ENCODE results near the gene KCNAB3. TPM values are rescaled to one million over a fixed set of nuclear protein-coding genes. Genes with fewer than 3 reads are reported as not detected.

The KCNAB3 gene
- polyA plus RNA-seq, 10 donors = 3.8 to 7.4 (median 4.9) TPM

DNA sequence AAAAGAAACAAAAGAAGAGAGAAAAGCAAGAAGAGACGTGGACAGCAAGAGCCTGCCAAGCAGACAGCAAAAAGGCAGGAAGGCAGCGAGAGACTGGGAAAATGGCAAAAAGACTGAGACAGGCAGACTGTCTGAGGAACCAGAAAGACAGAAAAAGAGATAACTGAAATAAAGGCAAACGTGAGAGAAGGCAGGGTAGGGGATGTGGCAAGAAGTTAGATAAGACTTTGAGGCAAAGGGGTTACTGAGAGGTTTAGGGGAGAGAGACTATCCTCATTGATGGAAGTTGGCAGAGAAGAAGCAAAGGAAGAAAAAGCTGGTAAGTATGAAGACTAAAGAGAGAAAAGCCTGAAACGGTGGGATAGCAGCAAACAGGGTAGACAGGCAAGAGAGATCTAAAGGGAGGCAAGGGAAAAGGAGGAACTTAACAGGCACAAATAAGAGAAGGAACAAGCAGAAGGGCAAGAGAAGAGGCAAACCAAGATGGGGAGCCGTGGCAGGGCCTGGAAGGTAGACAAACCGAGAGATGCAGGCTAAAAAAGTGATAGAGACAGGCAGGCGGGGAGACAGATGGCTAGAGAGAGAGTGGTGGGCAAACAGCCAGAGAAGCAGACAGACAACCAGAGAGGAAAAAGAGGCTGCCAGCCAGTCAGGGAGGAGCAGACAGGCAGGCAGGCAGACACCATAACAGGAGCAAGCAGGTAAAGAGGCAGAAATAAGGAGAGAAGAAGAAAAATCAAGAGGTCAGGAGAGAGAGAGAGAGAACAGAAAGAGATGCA is 48.2 kb downstream of the KCNAB3 start:
- DNase-seq = peak in 1 of 3 donors; percentile 40

DNA sequence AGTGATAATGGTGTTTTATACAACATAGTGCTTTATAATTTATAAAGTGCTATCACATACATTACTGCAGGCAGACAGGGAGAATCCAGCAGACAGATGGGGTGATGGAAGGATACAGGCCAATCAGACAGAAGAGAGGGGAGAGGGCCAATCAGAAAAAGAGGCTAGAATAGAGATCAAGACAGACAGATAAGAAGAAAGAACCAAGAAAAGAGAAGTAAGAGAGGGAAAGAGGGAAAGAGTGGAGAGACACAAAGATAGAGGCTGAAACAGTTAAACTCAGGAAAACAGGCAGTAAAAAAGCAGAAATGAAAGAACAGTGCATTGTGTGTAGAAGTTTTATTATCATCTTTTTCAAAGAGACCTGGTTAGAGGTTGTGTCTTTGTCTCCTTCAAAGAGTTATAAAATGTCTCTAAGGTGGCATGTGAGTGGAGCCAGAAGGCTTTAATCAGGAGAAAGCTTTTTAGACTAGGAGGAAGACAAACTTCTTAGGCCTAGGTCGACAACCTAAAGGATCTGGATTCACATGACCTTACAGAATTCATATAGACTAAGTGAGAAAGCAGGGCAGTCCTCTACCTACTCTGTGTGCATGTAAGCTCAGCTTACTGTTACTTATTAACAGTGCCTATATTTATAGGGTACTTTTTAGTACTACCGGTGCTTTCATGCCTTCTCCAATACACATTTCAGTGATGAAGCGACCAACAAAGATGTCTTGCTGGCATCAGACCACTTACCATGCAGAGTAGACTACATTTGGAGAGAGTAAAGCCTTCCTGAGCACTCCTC is 49.4 kb downstream of the KCNAB3 start:
- DNase-seq = no peak

DNA sequence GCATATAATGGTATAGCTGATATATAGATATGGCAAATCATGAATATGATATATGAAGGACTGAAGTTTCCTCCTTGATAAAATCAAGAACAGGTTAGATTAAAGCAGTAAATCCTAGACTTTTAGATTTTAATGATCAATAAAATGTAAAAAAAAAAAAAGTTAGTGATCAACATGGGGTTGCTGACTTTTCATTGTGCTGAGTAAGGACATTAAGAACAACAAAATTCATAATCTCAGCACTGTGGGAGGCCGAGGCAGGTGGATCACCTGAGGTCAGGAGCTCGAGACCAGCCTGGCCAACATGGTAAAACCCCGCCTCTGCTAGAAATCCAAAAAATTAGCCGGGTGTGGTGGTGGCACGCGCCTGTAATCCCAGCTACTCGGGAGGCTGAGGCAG is 51.4 kb downstream of the KCNAB3 start:
- no peak for DNase-seq

DNA sequence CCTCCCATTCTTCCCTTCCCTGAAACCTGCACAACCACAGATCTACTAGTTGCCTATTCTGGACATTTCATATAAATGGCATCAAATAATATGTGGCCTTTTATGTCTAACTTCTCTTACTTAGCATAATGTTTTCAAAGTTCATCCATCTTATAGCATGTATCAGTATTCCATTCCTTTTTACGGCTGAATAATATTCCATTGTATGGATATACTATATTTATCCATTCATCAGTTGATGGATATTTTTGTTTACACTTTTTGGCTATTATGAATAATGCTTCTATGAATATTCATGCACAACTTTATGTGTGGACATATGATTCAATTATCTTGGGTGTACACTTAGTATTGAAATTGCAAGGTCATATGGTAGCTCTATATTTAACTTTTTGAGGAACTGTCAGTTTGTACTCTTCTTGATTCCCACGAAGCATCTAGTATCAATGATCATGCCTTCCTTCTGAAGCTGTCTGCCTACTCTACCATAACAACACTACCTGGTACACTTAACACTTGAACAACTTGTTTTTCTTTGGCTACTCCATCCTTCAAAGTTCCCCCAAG is 53.8 kb downstream of the KCNAB3 start:
- DNase-seq = no peak

DNA sequence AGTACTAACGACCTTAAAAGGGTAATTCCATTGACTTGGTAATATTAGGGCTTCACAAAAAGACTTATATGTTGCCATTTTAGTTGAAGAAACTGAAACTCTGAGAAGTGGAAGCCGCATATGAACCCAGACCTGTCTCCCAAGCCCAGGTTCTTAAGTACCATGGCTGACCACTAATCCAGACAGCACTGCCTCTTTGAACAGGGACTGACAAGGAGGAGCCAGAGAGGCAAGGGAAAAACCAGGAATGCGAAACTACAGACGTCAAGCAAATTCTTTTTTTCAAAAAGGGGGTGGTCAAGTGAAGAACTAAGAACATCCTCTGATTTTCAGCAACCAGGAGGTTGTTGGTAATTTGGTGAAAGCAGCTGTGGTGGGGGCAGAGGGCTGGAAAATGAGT is 56.6 kb downstream of the KCNAB3 start:
- DNase-seq = no peak

Other genes with a start within 250 kb of the KCNAB3 start
- gene TP53, start 242.4 kb downstream of the KCNAB3 start, polyA plus RNA-seq (ENCODE audit: insufficient read length in 10 of 10) = 10 to 100 TPM; 32.7 to 50.7 (median 37.4) TPM
- gene WRAP53, start 241.4 kb downstream of the KCNAB3 start, polyA plus RNA-seq (ENCODE audit: insufficient read length in 10 of 10) = 1 to 10 TPM; 6.2 to 9.5 (median 7.6) TPM
- gene EFNB3, start 224.7 kb downstream of the KCNAB3 start, polyA plus RNA-seq (ENCODE audit: insufficient read length in 10 of 10) = 10 to 100 TPM in 1 of 10 donors, 1 to 10 TPM in 9; 3.9 to 10.8 (median 5.1) TPM
- gene DNAH2, start 212.1 kb downstream of the KCNAB3 start, polyA plus RNA-seq (ENCODE audit: insufficient read length in 10 of 10) = 1 to 10 TPM; 2.1 to 7.3 (median 4.6) TPM
- gene KDM6B, start 95.6 kb downstream of the KCNAB3 start, polyA plus RNA-seq (ENCODE audit: insufficient read length in 10 of 10) = 10 to 100 TPM; 11.6 to 15.5 (median 13.4) TPM
- gene TMEM88, start 74.8 kb downstream of the KCNAB3 start, polyA plus RNA-seq (ENCODE audit: insufficient read length in 10 of 10) = 10 to 100 TPM; 17.2 to 28.8 (median 20.3) TPM
- gene NAA38, start 72.3 kb downstream of the KCNAB3 start, polyA plus RNA-seq (ENCODE audit: insufficient read length in 10 of 10) = 10 to 100 TPM; 33.1 to 64.6 (median 47.3) TPM
- gene CYB5D1, start 71.9 kb downstream of the KCNAB3 start, polyA plus RNA-seq (ENCODE audit: insufficient read length in 10 of 10) = 1 to 10 TPM; 5.4 to 9.5 (median 8.3) TPM
- gene CHD3, start 41.1 kb downstream of the KCNAB3 start, polyA plus RNA-seq (ENCODE audit: insufficient read length in 10 of 10) = 100 to 1,000 TPM in 1 of 10 donors, 10 to 100 TPM in 9; 57.4 to 113 (median 80.2) TPM
- gene RNF227, start 13.6 kb downstream of the KCNAB3 start, polyA plus RNA-seq (ENCODE audit: insufficient read length in 10 of 10) = 1 to 10 TPM; 2.0 to 5.5 (median 3.3) TPM
- gene TRAPPC1, start 2.1 kb upstream of the KCNAB3 start, polyA plus RNA-seq (ENCODE audit: insufficient read length in 10 of 10) = 100 to 1,000 TPM in 1 of 10 donors, 10 to 100 TPM in 9; 71.2 to 102 (median 82.0) TPM
- 10 to 100 TPM; 22.9 to 53.1 (median 31.4) TPM for gene CNTROB, start 2.4 kb upstream of the KCNAB3 start, polyA plus RNA-seq (ENCODE audit: insufficient read length in 10 of 10)
- under 1 TPM in 2 of 10 donors, not detected in 8; 0.05 to 0.07 TPM for gene GUCY2D, start 72.8 kb upstream of the KCNAB3 start, polyA plus RNA-seq (ENCODE audit: insufficient read length in 10 of 10)
- under 1 TPM; 0.19 to 0.86 (median 0.40) TPM for gene ALOX15B, start 109.2 kb upstream of the KCNAB3 start, polyA plus RNA-seq (ENCODE audit: insufficient read length in 10 of 10)
- under 1 TPM in 1 of 10 donors, not detected in 9; 0.38 TPM for gene ALOX12B, start 157.9 kb upstream of the KCNAB3 start, polyA plus RNA-seq (ENCODE audit: insufficient read length in 10 of 10)
- under 1 TPM in 1 of 10 donors, not detected in 9; 0.05 TPM for gene ALOXE3, start 188.7 kb upstream of the KCNAB3 start, polyA plus RNA-seq (ENCODE audit: insufficient read length in 10 of 10)
- under 1 TPM in 7 of 10 donors, not detected in 3; 0.11 to 0.27 (median 0.16) TPM for gene HES7, start 194.2 kb upstream of the KCNAB3 start, polyA plus RNA-seq (ENCODE audit: insufficient read length in 10 of 10)
- gene PER1, start 222.5 kb upstream of the KCNAB3 start, polyA plus RNA-seq (ENCODE audit: insufficient read length in 10 of 10) = 10 to 100 TPM; 31.8 to 90.5 (median 56.4) TPM
- gene VAMP2, start 233.1 kb upstream of the KCNAB3 start, polyA plus RNA-seq (ENCODE audit: insufficient read length in 10 of 10) = 10 to 100 TPM; 53.6 to 73.6 (median 59.5) TPM
- 1 to 10 TPM; 4.8 to 7.6 (median 6.3) TPM for gene TMEM107, start 246.5 kb upstream of the KCNAB3 start, polyA plus RNA-seq (ENCODE audit: insufficient read length in 10 of 10)

Measured in muscle of back (tissue), 11 donors.